ENCODE results near the gene RFTN2. TPM values are rescaled to one million over a fixed set of nuclear protein-coding genes. Genes with fewer than 3 reads are reported as not detected.

RFTN2 gene
- polyA plus RNA-seq, 1 donor (not counting 4 experiments of a cell fraction or from before 2014, with no cell fraction given) = 0.37 TPM

- Histone ChIP-seq H3K4me3 (ENCODE audit: control insufficient read depth in 2 of 3, extremely low read depth in 1 of 3, insufficient read depth in 2 of 3, low read depth in 1 of 3, low read length in 3 of 3) (no peak overlapping the region), H4K20me1 (ENCODE audit: control insufficient read depth, extremely low read depth, insufficient read depth, low read length) (no peaks in the 10 kb centered on the region), H3K79me2 (ENCODE audit: control insufficient read depth, insufficient read depth, low read length) (peaks cover 23% of the 10 kb centered on the region), H2AFZ (ENCODE audit: control insufficient read depth, low read length) (no peak overlapping the region), H3K9me1 (ENCODE audit: control insufficient read depth, extremely low read depth, insufficient read depth, low read length) (no peaks in the 10 kb centered on the region), H3K27ac (ENCODE audit: control insufficient read depth, insufficient read depth, low read length) (no peak overlapping the region), H3K4me2 (ENCODE audit: control insufficient read depth, extremely low read depth, insufficient read depth, low read depth, low read length) (no peak overlapping the region), H3K4me1 (ENCODE audit: control insufficient read depth, extremely low read depth, insufficient read depth, low read length) (no peaks in the 10 kb centered on the region), H3K9me3 (ENCODE audit: control insufficient read depth, low read depth, low read length) (no peaks in the 10 kb centered on the region), H3K27me3 (ENCODE audit: control insufficient read depth, extremely low read depth, insufficient read depth, low read length) (no peaks in the 10 kb centered on the region), H3K9ac (ENCODE audit: control insufficient read depth, extremely low read depth, insufficient read depth, low read length) (no peak overlapping the region), H3K36me3 (ENCODE audit: control insufficient read depth in 2 of 2, extremely low read depth in 1 of 2, insufficient read depth in 2 of 2, low read length in 2 of 2) (peaks cover 9 to 14% of the 10 kb centered on the region in 2 experiments)
- no peak for TF ChIP-seq EZH2 (IDR thresholded peaks at IDR 0.05; ENCODE audit: low read length)
- TF ChIP-seq, protein P1, sequence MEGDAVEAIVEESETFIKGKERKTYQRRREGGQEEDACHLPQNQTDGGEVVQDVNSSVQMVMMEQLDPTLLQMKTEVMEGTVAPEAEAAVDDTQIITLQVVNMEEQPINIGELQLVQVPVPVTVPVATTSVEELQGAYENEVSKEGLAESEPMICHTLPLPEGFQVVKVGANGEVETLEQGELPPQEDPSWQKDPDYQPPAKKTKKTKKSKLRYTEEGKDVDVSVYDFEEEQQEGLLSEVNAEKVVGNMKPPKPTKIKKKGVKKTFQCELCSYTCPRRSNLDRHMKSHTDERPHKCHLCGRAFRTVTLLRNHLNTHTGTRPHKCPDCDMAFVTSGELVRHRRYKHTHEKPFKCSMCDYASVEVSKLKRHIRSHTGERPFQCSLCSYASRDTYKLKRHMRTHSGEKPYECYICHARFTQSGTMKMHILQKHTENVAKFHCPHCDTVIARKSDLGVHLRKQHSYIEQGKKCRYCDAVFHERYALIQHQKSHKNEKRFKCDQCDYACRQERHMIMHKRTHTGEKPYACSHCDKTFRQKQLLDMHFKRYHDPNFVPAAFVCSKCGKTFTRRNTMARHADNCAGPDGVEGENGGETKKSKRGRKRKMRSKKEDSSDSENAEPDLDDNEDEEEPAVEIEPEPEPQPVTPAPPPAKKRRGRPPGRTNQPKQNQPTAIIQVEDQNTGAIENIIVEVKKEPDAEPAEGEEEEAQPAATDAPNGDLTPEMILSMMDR (optimal IDR thresholded peaks at IDR 0.05 in 1 of 3, IDR thresholded peaks at IDR 0.05 in 1 of 3, conservative IDR thresholded peaks at IDR 0.05 in 1 of 3; ENCODE audit: extremely low read depth in 1 of 3, insufficient read depth in 2 of 3, low read length in 3 of 3) = no peak
- no peak for DNase-seq (ENCODE audit: low read depth, low spot score)
- dilution Hi-C loops (cut with MboI; ENCODE audit: extremely low pct_ligation_motif_present, low sequenced_read_pairs) = no loop called here
- FAIRE-seq = no peak
These were observed 132.2 kb downstream of the RFTN2 start for GRCh38 chr2:197543206-197543605.

GRCh38 chr2:197539734-197540133, 135.7 kb downstream of the RFTN2 start:
- peaks cover 19% of the 10 kb centered on the region for H3K79me2 ChIP-seq (ENCODE audit: control insufficient read depth, insufficient read depth, low read length)
- no peaks in the 10 kb centered on the region for H4K20me1 ChIP-seq (ENCODE audit: control insufficient read depth, extremely low read depth, insufficient read depth, low read length)
- no peak overlapping the region for H3K4me2 ChIP-seq (ENCODE audit: control insufficient read depth, extremely low read depth, insufficient read depth, low read depth, low read length)
- H2AFZ ChIP-seq (ENCODE audit: control insufficient read depth, low read length) = no peak overlapping the region
- no peak overlapping the region for H3K27ac ChIP-seq (ENCODE audit: control insufficient read depth, insufficient read depth, low read length)
- FAIRE-seq = no peak
- no peak overlapping the region for H3K9ac ChIP-seq (ENCODE audit: control insufficient read depth, extremely low read depth, insufficient read depth, low read length)
- DNase-seq (ENCODE audit: low read depth, low spot score) = no peak
- H3K4me1 ChIP-seq (ENCODE audit: control insufficient read depth, extremely low read depth, insufficient read depth, low read length) = no peaks in the 10 kb centered on the region
- H3K9me1 ChIP-seq (ENCODE audit: control insufficient read depth, extremely low read depth, insufficient read depth, low read length) = no peaks in the 10 kb centered on the region
- dilution Hi-C loops (cut with MboI; ENCODE audit: extremely low pct_ligation_motif_present, low sequenced_read_pairs) = no loop called here
- no peaks in the 10 kb centered on the region for H3K9me3 ChIP-seq (ENCODE audit: control insufficient read depth, low read depth, low read length)
- no peak for TF ChIP-seq EZH2 (IDR thresholded peaks at IDR 0.05; ENCODE audit: low read length)
- TF ChIP-seq, protein P1 (optimal IDR thresholded peaks at IDR 0.05 in 1 of 3, IDR thresholded peaks at IDR 0.05 in 1 of 3, conservative IDR thresholded peaks at IDR 0.05 in 1 of 3; ENCODE audit: extremely low read depth in 1 of 3, insufficient read depth in 2 of 3, low read length in 3 of 3) = no peak
- no peaks in the 10 kb centered on the region for H3K27me3 ChIP-seq (ENCODE audit: control insufficient read depth, extremely low read depth, insufficient read depth, low read length)
- peaks cover 14 to 17% of the 10 kb centered on the region in 2 experiments for H3K36me3 ChIP-seq (ENCODE audit: control insufficient read depth in 2 of 2, extremely low read depth in 1 of 2, insufficient read depth in 2 of 2, low read length in 2 of 2)
- H3K4me3 ChIP-seq (ENCODE audit: control insufficient read depth in 2 of 3, extremely low read depth in 1 of 3, insufficient read depth in 2 of 3, low read depth in 1 of 3, low read length in 3 of 3) = no peak overlapping the region

All from keratinocyte (primary cell).